Epithelial cell of proximal tubule (primary cell): ENCODE measurements around the gene ZNF619. TPM values are rescaled to one million over a fixed set of nuclear protein-coding genes. Genes with fewer than 3 reads are reported as not detected.
A peak's percentile ranks its signal among the peaks of the same experiment; 100 is the strongest.

Experiments used
- DNase-seq: peaks from one replicate; pipeline ENCODE4 v3.0.0-alpha.2; 2011; ENCODE audit warnings: low read depth
- H3K4me3 ChIP-seq: 2 replicates; pipeline ENCODE4 v1.5.1; 2011; ENCODE audit warnings: low read depth, mild to moderate bottlenecking, low read length
- CTCF ChIP-seq: conservative IDR thresholded peaks from 2 replicates; pipeline ENCODE4 v1.5.1; 2012; ENCODE audit warnings: low read depth, mild to moderate bottlenecking, low read length
- total RNA-seq: library from RNA; depleted of rRNA; stranded (reverse); fragments of >200 nt; gene quantifications from 2 replicates; pipeline ENCODE4 v1.2.3, GENCODE V29; 2015

The ZNF619 gene
- total RNA-seq, 1 donor from 2014 or later = 4.9 TPM

GRCh38 chr3:40451551-40451950 is 25.4 kb upstream of the ZNF619 start:
- no peak for TF ChIP-seq CTCF
- H3K4me3 ChIP-seq = no peak overlapping the region
- DNase-seq = no peak

- no peak for DNase-seq
- no peak for TF ChIP-seq CTCF
These were observed 24.9 kb upstream of the ZNF619 start for GRCh38 chr3:40452057-40452456.

GRCh38 chr3:40452562-40452875 is 24.4 kb upstream of the ZNF619 start:
- no peak for TF ChIP-seq CTCF
- DNase-seq = no peak
- peak overlapping the region; percentile 68 for H3K4me3 ChIP-seq

More at GRCh38 chr3:40452057-40452456, 24.9 kb upstream of the ZNF619 start:
- peak overlapping the region; percentile 68 for H3K4me3 ChIP-seq

- H3K4me3 ChIP-seq = peak overlapping the region; percentile 68
- no peak for TF ChIP-seq CTCF
- peak; percentile 86 for DNase-seq
These were observed 23.8 kb upstream of the ZNF619 start for GRCh38 chr3:40452876-40453730.

- H3K4me3 ChIP-seq = peak overlapping the region; percentile 68
These were observed 23.0 kb upstream of the ZNF619 start for GRCh38 chr3:40453933-40454332.

GRCh38 chr3:40455328-40455727 is 21.6 kb upstream of the ZNF619 start:
- no peak for TF ChIP-seq CTCF

More at GRCh38 chr3:40453933-40454332, 23.0 kb upstream of the ZNF619 start:
- no peak for TF ChIP-seq CTCF
- DNase-seq = no peak

More at GRCh38 chr3:40455328-40455727, 21.6 kb upstream of the ZNF619 start:
- H3K4me3 ChIP-seq = no peak overlapping the region
- no peak for DNase-seq
